Brain microvascular endothelial cell (primary cell): ENCODE results near the gene HS1BP3.

Experiments used
- DNase-seq: peaks from one replicate; pipeline ENCODE4 v3.0.0-alpha.2; 2020
- H3K27ac ChIP-seq: fragments of 250-450 bp; sonication (Bioruptor Pico); 2 replicates; pipeline ENCODE4 v1.5.1; 2020; ENCODE audit warnings: mild to moderate bottlenecking, moderate library complexity
- H3K27me3 ChIP-seq: fragments of 250-450 bp; sonication (Bioruptor Pico); replicated peaks from 2 replicates; pipeline ENCODE4 v1.5.1; 2020; ENCODE audit warnings: mild to moderate bottlenecking
- H3K36me3 ChIP-seq: fragments of 250-450 bp; sonication (Bioruptor Pico); replicated peaks from 2 replicates; pipeline ENCODE4 v1.5.1; 2020; ENCODE audit warnings: mild to moderate bottlenecking
- H3K4me3 ChIP-seq: 2 replicates; pipeline ENCODE4 v1.5.1; 2011; ENCODE audit warnings: low read depth, mild to moderate bottlenecking, control low read depth, low read length, moderate library complexity
- in situ Hi-C: cut with HindIII; loops from 2 replicates; pipeline ENCODE4 v1.10.0; 2017; ENCODE audit warnings: low sequenced_read_pairs, low pct_ligation_motif_present
- TF ChIP-seq, protein P1 (sequence below): IDR thresholded peaks from 2 replicates; pipeline ENCODE4 v1.5.1; 2011; ENCODE audit warnings: low read depth, mild to moderate bottlenecking, moderate library complexity, low read length, control low read depth, inconsistent platforms; ENCODE audit errors: missing control alignments

The HS1BP3 gene

GRCh38 chr2:20647211-20647610 lies 3.7 kb downstream of the HS1BP3 start:
- H3K4me3 ChIP-seq = no peak overlapping the region
- DNase-seq = no peak
- TF ChIP-seq, protein P1, sequence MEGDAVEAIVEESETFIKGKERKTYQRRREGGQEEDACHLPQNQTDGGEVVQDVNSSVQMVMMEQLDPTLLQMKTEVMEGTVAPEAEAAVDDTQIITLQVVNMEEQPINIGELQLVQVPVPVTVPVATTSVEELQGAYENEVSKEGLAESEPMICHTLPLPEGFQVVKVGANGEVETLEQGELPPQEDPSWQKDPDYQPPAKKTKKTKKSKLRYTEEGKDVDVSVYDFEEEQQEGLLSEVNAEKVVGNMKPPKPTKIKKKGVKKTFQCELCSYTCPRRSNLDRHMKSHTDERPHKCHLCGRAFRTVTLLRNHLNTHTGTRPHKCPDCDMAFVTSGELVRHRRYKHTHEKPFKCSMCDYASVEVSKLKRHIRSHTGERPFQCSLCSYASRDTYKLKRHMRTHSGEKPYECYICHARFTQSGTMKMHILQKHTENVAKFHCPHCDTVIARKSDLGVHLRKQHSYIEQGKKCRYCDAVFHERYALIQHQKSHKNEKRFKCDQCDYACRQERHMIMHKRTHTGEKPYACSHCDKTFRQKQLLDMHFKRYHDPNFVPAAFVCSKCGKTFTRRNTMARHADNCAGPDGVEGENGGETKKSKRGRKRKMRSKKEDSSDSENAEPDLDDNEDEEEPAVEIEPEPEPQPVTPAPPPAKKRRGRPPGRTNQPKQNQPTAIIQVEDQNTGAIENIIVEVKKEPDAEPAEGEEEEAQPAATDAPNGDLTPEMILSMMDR = no peak
- no peaks in the 10 kb centered on the region for H3K27me3 ChIP-seq
- no peak overlapping the region for H3K27ac ChIP-seq
- in situ Hi-C loops = loop anchor here (25.0 kb wide), 1 partner anchor 235 kb away; no protein-coding TSS in a partner anchor
- H3K36me3 ChIP-seq = no peaks in the 10 kb centered on the region

GRCh38 chr2:20646446-20646845 lies 4.5 kb downstream of the HS1BP3 start:
- Histone ChIP-seq H3K27ac (no peak overlapping the region), H3K4me3 (no peak overlapping the region), H3K27me3 (no peaks in the 10 kb centered on the region), H3K36me3 (no peaks in the 10 kb centered on the region)
- TF ChIP-seq, protein P1 = no peak
- DNase-seq = no peak
- in situ Hi-C loops = loop anchor here (25.0 kb wide), 1 partner anchor 234 kb away; no protein-coding TSS in a partner anchor

DNA sequence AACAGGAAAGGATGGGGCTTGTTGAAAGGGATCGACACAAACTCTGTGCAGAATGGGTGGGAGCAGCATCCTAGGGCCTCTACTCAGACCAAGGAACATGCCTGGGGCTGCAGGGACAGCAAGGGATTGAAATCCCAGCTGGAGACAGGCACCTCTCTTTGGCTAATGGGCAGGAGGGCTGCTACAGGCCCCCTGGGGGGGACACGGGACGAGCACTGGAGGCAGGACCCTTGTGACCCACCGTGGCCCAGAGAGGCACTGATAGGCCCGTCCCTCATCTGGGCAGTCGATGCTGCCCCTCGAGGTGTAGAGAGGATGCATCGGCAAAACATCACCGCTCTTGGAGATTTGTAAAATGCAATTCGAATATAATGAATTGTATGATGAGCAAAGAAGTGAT lies 5.1 kb downstream of the HS1BP3 start:
- Histone ChIP-seq H3K36me3 (peaks cover under 1% of the 10 kb centered on the region), H3K4me3 (no peak overlapping the region), H3K27ac (no peak overlapping the region), H3K27me3 (no peaks in the 10 kb centered on the region)
- DNase-seq = no peak
- in situ Hi-C loops = loop anchor here (25.0 kb wide), 1 partner anchor 233 kb away; no protein-coding TSS in a partner anchor
- TF ChIP-seq, protein P1 = no peak

GRCh38 chr2:20645301-20645701 lies 5.6 kb downstream of the HS1BP3 start:
- Histone ChIP-seq H3K36me3 (peaks cover 4% of the 10 kb centered on the region), H3K27me3 (no peaks in the 10 kb centered on the region), H3K27ac (no peak overlapping the region), H3K4me3 (no peak overlapping the region)
- in situ Hi-C loops = loop anchor here (25.0 kb wide), 1 partner anchor 233 kb away; no protein-coding TSS in a partner anchor
- TF ChIP-seq, protein P1 = no peak
- no peak for DNase-seq

- in situ Hi-C loops = loop anchor here (25.0 kb wide), 1 partner anchor 232 kb away; no protein-coding TSS in a partner anchor
- Histone ChIP-seq H3K36me3 (peaks cover 4% of the 10 kb centered on the region), H3K4me3 (no peak overlapping the region), H3K27me3 (no peaks in the 10 kb centered on the region), H3K27ac (no peak overlapping the region)
- DNase-seq = no peak
- TF ChIP-seq, protein P1 = no peak
Observed at GRCh38 chr2:20643826-20644225, 7.1 kb downstream of the HS1BP3 start.

DNA sequence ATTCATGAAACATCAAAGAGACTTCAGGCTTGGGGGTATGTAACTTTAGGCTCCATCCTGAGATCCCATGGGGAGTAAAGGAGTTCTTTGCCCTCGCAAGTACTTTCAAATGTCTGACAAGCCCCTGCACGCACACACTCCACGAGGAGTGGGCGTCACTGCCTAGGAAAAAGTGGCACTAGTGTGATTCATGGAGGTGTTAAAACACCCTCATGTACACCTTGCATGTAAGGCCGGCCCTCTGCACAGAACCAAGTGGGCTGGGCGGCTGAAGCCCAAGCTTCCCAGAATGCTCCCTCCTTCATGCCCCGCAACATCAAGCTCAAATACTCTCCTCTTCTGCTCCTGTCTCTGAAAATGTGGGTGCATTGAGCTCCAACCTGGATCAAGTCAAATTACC lies 7.8 kb downstream of the HS1BP3 start:
- Histone ChIP-seq H3K27me3 (no peaks in the 10 kb centered on the region), H3K4me3 (no peak overlapping the region), H3K36me3 (peaks cover 4% of the 10 kb centered on the region), H3K27ac (no peak overlapping the region)
- DNase-seq = no peak
- in situ Hi-C loops = loop anchor here (25.0 kb wide), 1 partner anchor 231 kb away; no protein-coding TSS in a partner anchor
- TF ChIP-seq, protein P1 = no peak
